Keratinocyte (primary cell): ENCODE results near the gene SEL1L3. TPM values are rescaled to one million over a fixed set of nuclear protein-coding genes. Genes with fewer than 3 reads are reported as not detected.

ENCODE experiments used
- DNase-seq: peaks from one replicate; pipeline ENCODE4 v3.0.0-alpha.2; 2011; ENCODE audit warnings: low read depth, missing footprints, low spot score
- FAIRE-seq: peaks from 2 replicates; lab custom pipeline; 2011; peaks lifted over from hg19 to GRCh38; lab: Jason Lieb, UNC
- H2AFZ ChIP-seq: 2 replicates; pipeline ENCODE4 v1.6.0; 2012; ENCODE audit warnings: low read length, control low read depth, inconsistent platforms; ENCODE audit not compliant: control insufficient read depth
- H3K27ac ChIP-seq: 2 replicates; pipeline ENCODE4 v1.5.1; 2011; ENCODE audit warnings: low read length; ENCODE audit not compliant: control insufficient read depth, insufficient read depth
- H3K27me3 ChIP-seq: 3 replicates; pipeline ENCODE4 v1.6.0; 2011; ENCODE audit warnings: low read length; ENCODE audit not compliant: control insufficient read depth, insufficient read depth; ENCODE audit errors: extremely low read depth
- H3K36me3 ChIP-seq, 2 experiments: 2 replicates in 1 of 2; 3 replicates in 1 of 2; pipeline ENCODE4 v1.5.1; 2011; ENCODE audit warnings: low read length in 2 of 2, mild to moderate bottlenecking in 1 of 2; ENCODE audit not compliant: control insufficient read depth in 2 of 2, insufficient read depth in 2 of 2; ENCODE audit errors: extremely low read depth in 1 of 2
- H3K4me1 ChIP-seq: 3 replicates; pipeline ENCODE4 v1.5.1; 2011; ENCODE audit warnings: low read length; ENCODE audit not compliant: control insufficient read depth, insufficient read depth; ENCODE audit errors: extremely low read depth
- H3K4me2 ChIP-seq: 3 replicates; pipeline ENCODE4 v1.6.0; 2011; ENCODE audit warnings: low read depth, low read length; ENCODE audit not compliant: control insufficient read depth, insufficient read depth; ENCODE audit errors: extremely low read depth
- H3K4me3 ChIP-seq, 3 experiments: fragments of 200-600 bp in 1 of 3; sonication (generic) in 1 of 3; 2 replicates in 2 of 3; 3 replicates in 1 of 3; pipeline ENCODE4 v1.5.1; 2011 to 2016; ENCODE audit warnings: low read length in 3 of 3, mild to moderate bottlenecking in 3 of 3, control low read depth in 2 of 3, inconsistent platforms in 1 of 3, low read depth in 1 of 3, mixed read lengths in 1 of 3, mixed run types in 1 of 3, moderate library complexity in 1 of 3; ENCODE audit not compliant: control insufficient read depth in 2 of 3, insufficient read depth in 2 of 3; ENCODE audit errors: extremely low read depth in 1 of 3
- H3K79me2 ChIP-seq: 2 replicates; pipeline ENCODE4 v1.6.0; 2012; ENCODE audit warnings: low read length; ENCODE audit not compliant: control insufficient read depth, insufficient read depth
- H3K9ac ChIP-seq: 3 replicates; pipeline ENCODE4 v1.6.0; 2011; ENCODE audit warnings: low read length; ENCODE audit not compliant: control insufficient read depth, insufficient read depth; ENCODE audit errors: extremely low read depth
- H3K9me1 ChIP-seq: 3 replicates; pipeline ENCODE4 v1.6.0; 2011; ENCODE audit warnings: low read length; ENCODE audit not compliant: control insufficient read depth, insufficient read depth; ENCODE audit errors: extremely low read depth
- H3K9me3 ChIP-seq: 2 replicates; pipeline ENCODE4 v1.5.1; 2012; ENCODE audit warnings: low read depth, low read length; ENCODE audit not compliant: control insufficient read depth
- H4K20me1 ChIP-seq: 3 replicates; pipeline ENCODE4 v1.6.0; 2011; ENCODE audit warnings: low read length; ENCODE audit not compliant: control insufficient read depth, insufficient read depth; ENCODE audit errors: extremely low read depth
- EZH2 ChIP-seq: IDR thresholded peaks from one replicate; pipeline ENCODE4 v1.6.1; 2012; ENCODE audit warnings: inconsistent platforms, mild to moderate bottlenecking, low read length, moderate library complexity
- dilution Hi-C: fragments of 300-500 bp; cut with MboI; formaldehyde crosslinking; loops from one replicate; pipeline ENCODE4 v1.7.0; 2020; ENCODE audit warnings: low sequenced_read_pairs; ENCODE audit not compliant: extremely low pct_ligation_motif_present
- polyA plus RNA-seq, 5 experiments: library from polyadenylated mRNA; depleted of rRNA in 3 of 5; stranded (reverse) in 3 of 5; stranded (forward) in 1 of 5; unstranded in 1 of 5; fragments of >200 nt; gene quantifications; 1 replicate in 1 of 5; 2 replicates in 3 of 5; 3 replicates in 1 of 5; pipeline versions ENCODE4 v1.2.1 to v1.2.3, GENCODE V29; 2011 to 2012; ENCODE audit warnings: missing spikeins in 2 of 5, low read depth in 1 of 5, low replicate concordance in 1 of 5
- TF ChIP-seq, protein P1 (sequence below), 3 experiments: IDR thresholded peaks in 1 of 3; conservative IDR thresholded peaks in 1 of 3; optimal IDR thresholded peaks in 1 of 3; 2 replicates in 2 of 3; 3 replicates in 1 of 3; pipeline versions ENCODE3 to v1.5.1; 2011; ENCODE audit warnings: low read length in 3 of 3, mild to moderate bottlenecking in 3 of 3, moderate library complexity in 2 of 3, control low read depth in 1 of 3, inconsistent platforms in 1 of 3; ENCODE audit not compliant: insufficient read depth in 2 of 3; ENCODE audit errors: extremely low read depth in 1 of 3

Gene SEL1L3
- polyA plus RNA-seq, 1 donor (not counting 4 experiments of a cell fraction or from before 2014, with no cell fraction given): 67.9 TPM

DNA sequence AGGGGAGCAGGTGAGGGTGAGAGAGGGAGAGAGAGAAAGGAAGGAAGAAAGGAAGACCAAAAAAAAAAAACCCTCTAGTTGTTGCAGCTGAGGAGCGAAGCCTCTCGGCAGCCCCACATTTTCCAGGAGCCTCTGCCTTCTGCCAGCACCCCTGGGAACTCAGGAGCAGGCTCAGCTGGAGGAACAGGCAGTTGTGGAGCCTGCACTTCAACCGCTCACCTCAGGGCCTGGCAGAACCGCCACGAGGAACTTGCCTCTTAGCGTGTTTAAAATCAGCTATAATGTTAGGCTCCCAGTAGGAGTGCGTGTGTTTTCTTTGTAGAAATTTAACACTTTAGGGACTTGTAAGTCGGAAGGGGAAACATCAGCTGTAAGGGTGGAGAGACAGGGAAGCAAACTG is 65.7 kb downstream of the SEL1L3 start:
- DNase-seq: no peak
- Histone ChIP-seq H3K4me3 (no peak overlapping the region), H4K20me1 (no peaks in the 10 kb centered on the region), H3K9me3 (no peaks in the 10 kb centered on the region), H3K36me3 (peaks cover 7 to 9% of the 10 kb centered on the region in 2 experiments), H3K4me2 (no peak overlapping the region), H2AFZ (no peak overlapping the region), H3K79me2 (no peaks in the 10 kb centered on the region), H3K27ac (no peak overlapping the region), H3K9ac (no peak overlapping the region), H3K27me3 (no peaks in the 10 kb centered on the region), H3K9me1 (no peaks in the 10 kb centered on the region), H3K4me1 (peaks cover 7% of the 10 kb centered on the region)
- no peak for FAIRE-seq
- dilution Hi-C loops: no loop called here
- TF ChIP-seq, protein P1, sequence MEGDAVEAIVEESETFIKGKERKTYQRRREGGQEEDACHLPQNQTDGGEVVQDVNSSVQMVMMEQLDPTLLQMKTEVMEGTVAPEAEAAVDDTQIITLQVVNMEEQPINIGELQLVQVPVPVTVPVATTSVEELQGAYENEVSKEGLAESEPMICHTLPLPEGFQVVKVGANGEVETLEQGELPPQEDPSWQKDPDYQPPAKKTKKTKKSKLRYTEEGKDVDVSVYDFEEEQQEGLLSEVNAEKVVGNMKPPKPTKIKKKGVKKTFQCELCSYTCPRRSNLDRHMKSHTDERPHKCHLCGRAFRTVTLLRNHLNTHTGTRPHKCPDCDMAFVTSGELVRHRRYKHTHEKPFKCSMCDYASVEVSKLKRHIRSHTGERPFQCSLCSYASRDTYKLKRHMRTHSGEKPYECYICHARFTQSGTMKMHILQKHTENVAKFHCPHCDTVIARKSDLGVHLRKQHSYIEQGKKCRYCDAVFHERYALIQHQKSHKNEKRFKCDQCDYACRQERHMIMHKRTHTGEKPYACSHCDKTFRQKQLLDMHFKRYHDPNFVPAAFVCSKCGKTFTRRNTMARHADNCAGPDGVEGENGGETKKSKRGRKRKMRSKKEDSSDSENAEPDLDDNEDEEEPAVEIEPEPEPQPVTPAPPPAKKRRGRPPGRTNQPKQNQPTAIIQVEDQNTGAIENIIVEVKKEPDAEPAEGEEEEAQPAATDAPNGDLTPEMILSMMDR (optimal IDR thresholded peaks at IDR 0.05 in 1 of 3, IDR thresholded peaks at IDR 0.05 in 1 of 3, conservative IDR thresholded peaks at IDR 0.05 in 1 of 3; ENCODE audit: extremely low read depth in 1 of 3, insufficient read depth in 2 of 3, low read length in 3 of 3): no peak
- TF ChIP-seq EZH2: no peak

DNA sequence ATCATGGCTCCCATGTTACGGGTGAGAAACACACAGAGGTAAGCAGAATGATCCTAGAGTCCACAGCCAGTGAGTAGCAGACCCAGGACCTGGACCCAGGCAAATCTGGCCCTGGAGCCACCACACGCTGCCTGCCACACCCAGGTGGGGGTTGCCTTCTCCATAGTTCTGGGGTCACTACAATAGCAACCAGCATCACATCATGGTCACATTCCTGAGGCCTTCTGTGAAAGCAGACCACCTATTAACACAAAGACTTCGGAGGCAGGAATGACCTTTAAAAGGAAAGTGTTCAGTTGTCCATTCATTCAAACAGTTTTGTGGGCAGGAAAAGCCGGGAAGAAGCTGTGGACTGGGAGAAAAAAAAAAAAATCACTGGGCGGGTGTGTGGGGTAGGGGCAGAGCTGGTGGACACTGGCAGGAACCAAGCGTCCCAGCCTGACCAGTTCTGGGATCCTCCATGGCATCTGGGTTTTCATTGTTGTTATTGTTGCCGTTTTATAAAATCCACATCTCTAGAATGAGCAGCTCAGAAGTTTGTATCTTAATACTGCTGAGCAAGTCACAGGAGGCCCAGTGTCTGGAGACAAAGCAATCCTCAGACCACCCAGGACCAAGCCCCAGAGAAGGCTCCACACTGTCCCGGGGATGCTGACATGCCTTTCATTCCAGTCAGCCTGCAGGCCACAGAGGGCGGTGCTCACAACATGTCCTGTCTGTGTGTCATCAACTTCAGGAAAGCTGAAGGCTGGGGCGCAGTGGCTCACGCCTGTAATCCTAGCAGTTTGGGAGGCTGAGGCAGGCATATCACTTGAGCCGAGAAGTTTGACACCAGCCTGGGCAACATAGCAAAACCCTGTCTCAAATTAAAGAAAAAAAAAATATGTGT is 67.0 kb downstream of the SEL1L3 start:
- dilution Hi-C loops: no loop called here
- no peaks in the 10 kb centered on the region for H4K20me1 ChIP-seq
- H3K79me2 ChIP-seq: no peaks in the 10 kb centered on the region
- no peak overlapping the region for H3K4me3 ChIP-seq
- H2AFZ ChIP-seq: no peak overlapping the region
- no peaks in the 10 kb centered on the region for H3K9me3 ChIP-seq
- no peaks in the 10 kb centered on the region for H3K9me1 ChIP-seq
- H3K9ac ChIP-seq: no peak overlapping the region
- TF ChIP-seq, protein P1 (optimal IDR thresholded peaks at IDR 0.05 in 1 of 3, IDR thresholded peaks at IDR 0.05 in 1 of 3, conservative IDR thresholded peaks at IDR 0.05 in 1 of 3; ENCODE audit: extremely low read depth in 1 of 3, insufficient read depth in 2 of 3, low read length in 3 of 3): no peak
- H3K27me3 ChIP-seq: no peaks in the 10 kb centered on the region
- H3K4me1 ChIP-seq: peaks cover 7% of the 10 kb centered on the region
- no peak overlapping the region for H3K27ac ChIP-seq
- DNase-seq (no peak), FAIRE-seq (no peak)
- no peak overlapping the region for H3K4me2 ChIP-seq
- H3K36me3 ChIP-seq: peaks cover 4 to 5% of the 10 kb centered on the region in 2 experiments
